GM12875 (cell line): ENCODE results near the gene AGAP1.

Experiments used
- H3K4me3 ChIP-seq: one replicate; pipeline ENCODE4 v1.5.1; 2011; ENCODE audit warnings: low read depth, low read length, control low read depth
- TF ChIP-seq, protein P1 (sequence below): IDR thresholded peaks from 2 replicates; pipeline ENCODE4 v1.5.1; 2011; ENCODE audit warnings: low read depth, mild to moderate bottlenecking, control low read depth, inconsistent platforms, low read length, moderate library complexity, borderline replicate concordance; ENCODE audit not compliant: insufficient read depth

AGAP1 gene

DNA sequence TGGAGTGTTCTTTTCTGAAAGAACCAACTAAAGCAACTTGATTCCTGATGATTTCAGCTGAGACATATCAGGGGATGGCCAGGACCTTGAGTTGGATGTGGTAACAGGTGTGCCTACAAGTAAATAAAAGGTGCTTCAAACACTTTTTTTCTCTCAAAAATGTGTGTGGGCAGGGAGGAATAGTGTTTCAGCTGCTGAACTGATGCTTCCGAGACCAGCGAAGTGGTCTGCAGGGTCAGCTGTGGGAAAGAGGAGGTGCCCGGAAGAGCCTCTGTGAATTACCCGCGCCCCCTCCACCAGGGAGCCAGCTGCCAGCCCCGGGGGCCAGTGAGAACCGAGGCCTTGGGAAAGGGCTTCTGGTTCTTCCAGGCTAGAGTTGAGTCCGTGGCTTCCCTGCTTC lies 425.0 kb downstream of the AGAP1 start:
- H3K4me3 ChIP-seq, result no peak overlapping the region

DNA sequence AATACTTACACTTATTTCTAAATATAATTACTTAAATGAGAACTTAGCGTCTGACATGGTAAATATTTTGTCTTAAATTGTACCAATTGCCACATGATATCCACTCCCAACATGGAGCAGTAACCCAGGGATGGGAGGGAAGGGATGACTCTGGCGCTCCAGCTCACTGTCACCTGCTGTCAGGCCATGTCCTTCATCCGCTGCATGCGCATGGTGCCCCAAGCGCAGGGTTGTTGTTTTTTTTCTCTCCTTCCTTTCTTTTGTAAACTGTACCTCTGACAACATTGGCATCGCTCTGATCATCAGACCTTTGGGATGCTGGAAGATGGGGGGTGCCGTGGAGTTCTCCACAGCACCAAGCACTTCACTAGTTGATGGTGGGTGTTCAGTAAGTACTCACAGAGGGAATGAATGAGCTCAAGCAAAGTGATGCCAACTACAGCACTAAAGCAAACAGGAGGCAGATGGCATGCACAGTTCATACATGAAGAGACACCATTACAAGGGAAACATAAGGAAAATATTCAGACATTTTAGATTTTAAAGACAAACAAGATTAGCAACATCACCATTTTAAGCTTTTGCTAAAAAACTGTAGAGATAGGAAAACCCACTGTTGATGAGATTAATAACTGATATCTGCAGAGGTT lies 426.5 kb downstream of the AGAP1 start:
- TF ChIP-seq, protein P1, sequence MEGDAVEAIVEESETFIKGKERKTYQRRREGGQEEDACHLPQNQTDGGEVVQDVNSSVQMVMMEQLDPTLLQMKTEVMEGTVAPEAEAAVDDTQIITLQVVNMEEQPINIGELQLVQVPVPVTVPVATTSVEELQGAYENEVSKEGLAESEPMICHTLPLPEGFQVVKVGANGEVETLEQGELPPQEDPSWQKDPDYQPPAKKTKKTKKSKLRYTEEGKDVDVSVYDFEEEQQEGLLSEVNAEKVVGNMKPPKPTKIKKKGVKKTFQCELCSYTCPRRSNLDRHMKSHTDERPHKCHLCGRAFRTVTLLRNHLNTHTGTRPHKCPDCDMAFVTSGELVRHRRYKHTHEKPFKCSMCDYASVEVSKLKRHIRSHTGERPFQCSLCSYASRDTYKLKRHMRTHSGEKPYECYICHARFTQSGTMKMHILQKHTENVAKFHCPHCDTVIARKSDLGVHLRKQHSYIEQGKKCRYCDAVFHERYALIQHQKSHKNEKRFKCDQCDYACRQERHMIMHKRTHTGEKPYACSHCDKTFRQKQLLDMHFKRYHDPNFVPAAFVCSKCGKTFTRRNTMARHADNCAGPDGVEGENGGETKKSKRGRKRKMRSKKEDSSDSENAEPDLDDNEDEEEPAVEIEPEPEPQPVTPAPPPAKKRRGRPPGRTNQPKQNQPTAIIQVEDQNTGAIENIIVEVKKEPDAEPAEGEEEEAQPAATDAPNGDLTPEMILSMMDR, result no peak
- H3K4me3 ChIP-seq, result no peak overlapping the region

More for the DNA sequence above, 425.0 kb downstream of the AGAP1 start:
- TF ChIP-seq, protein P1, result no peak

DNA sequence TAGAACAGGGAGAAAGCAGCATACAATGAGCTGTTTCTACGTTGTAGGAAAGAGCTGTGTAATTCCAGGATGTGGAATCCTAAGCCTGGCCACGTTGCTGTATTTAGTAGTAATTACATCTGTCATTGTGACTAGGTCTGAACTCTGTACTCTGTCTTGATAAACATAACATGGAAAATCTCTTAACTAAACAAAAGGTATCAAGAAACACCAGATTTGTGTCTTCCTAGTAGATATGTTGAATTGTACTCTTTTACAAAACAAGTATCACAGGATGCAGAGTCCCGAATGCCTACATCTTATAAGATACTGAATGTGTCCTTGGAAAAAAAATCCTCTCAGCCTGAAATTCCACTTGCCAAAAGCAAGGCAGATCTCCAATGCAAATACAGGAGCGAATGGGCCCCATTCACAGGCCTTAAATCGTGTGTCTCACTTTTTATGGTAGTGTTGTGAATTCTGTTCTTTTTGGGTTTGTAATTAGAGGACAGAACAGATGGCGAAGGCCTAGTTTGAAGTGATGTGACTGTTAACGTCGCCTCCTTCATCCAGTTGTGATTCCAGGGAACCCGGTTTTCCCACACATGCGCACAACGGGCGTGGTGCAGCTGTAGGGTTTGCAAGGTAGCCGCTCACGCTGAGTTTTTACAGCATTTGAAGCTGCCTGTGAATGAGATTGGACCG lies 427.8 kb downstream of the AGAP1 start:
- no peak overlapping the region for H3K4me3 ChIP-seq
- TF ChIP-seq, protein P1, result no peak

DNA sequence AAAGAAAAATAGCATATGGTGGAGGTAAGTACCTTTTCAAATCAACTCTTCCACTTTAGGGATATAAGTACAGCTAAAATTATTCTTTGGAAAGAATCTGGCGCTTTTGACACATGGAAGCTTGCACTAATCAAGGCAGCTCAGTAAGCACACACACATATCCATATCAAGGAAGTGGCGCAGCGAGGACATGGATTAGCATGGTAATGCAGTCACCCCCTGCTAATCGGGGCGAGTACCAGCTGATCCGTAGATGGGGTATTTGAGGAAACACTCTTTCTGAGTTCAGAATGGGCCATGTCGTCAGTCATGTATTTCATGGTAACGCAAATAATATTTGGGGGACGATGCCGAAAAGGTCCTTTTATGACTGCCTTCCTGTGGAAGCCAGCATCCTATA lies 429.0 kb downstream of the AGAP1 start:
- no peak overlapping the region for H3K4me3 ChIP-seq
- TF ChIP-seq, protein P1, result no peak

DNA sequence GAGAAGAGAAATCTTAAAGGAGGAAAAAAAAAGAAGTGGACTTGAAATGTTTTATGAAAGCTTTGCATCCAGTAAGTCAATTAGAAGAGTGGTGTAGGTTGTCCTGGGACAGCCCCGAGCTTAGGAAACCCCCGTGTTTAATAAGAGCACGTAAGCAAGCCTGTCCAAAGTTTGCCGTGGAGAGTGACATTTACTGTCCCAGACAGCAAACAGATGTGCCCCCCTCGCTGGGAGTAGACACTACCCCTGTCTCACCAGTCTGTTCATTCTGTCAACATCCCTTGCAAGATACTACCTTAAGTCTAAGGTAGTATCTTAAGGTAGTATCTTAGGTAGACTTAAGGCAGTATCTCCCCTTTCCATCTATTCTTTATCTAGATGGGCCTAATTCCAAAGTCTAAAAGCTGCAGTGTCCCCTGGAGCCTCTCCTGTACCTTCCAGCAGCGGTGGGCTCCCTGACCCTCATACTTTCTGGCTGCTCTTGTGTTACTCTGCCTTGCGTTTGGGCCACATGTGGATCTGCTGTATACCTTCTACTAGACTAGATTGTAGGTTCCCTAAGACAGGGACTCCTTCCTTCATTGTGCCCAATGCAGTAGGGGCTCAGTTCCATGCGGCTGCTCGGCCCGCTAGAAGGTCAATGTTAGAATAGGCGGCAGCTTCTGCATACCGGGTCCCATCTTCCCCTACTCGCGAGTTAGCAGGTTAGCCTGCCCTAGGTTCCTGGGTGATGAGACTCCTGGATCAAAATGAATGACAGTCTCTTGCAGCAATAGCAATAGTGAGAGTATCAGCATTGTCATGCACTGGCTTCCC lies 430.2 kb downstream of the AGAP1 start:
- H3K4me3 ChIP-seq, result no peak overlapping the region
- TF ChIP-seq, protein P1, result no peak

DNA sequence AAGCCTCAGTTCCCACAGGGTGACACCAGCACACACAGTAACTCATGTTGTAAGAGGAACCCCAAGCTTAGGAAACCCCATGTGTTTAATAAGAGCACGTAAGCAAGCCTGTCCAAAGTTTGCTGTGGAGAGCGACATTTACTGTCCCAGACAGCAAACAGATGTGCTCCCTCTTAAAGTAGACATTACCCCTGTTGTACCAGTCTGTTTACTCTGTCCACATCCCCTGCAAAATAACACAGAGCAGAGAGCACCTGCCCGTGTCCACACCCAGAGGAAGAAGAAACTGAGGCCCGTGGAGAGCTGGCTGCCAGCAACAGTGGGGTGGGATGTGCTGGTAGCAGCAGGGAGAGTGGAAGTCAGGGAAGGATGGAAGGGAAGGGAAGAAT lies 430.8 kb downstream of the AGAP1 start:
- H3K4me3 ChIP-seq, result no peak overlapping the region
- TF ChIP-seq, protein P1, result no peak
